D721Med (cell line): ENCODE measurements around the gene SLC5A9.

Source experiments
- DNase-seq: peaks from one replicate; pipeline ENCODE4 v3.0.0; 2011; ENCODE audit warnings: low spot score; ENCODE audit not compliant: insufficient read length
- FAIRE-seq: peaks from 2 replicates; lab custom pipeline; 2011; peaks lifted over from hg19 to GRCh38; lab: Jason Lieb, UNC
- CTCF ChIP-seq: IDR thresholded peaks from 2 replicates; pipeline ENCODE4 v1.5.1; 2012; ENCODE audit warnings: mild to moderate bottlenecking, control low read depth; ENCODE audit not compliant: insufficient read depth; ENCODE audit errors: missing control alignments

SLC5A9 gene

GRCh38 chr1:48222501-48223242 is at the start of gene SLC5A9:
TSS of gene SLC5A9 (plus strand) at chr1:48222716. CDS start at chr1:48222737, 21 bp downstream.
- TF ChIP-seq CTCF: no peak
- FAIRE-seq (no peak), DNase-seq (no peak)

- FAIRE-seq (no peak), DNase-seq (no peak)
- no peak for TF ChIP-seq CTCF
Observed at GRCh38 chr1:48175116-48175515, 47.4 kb upstream of the SLC5A9 start.

GRCh38 chr1:48177257-48177656 is 45.3 kb upstream of the SLC5A9 start:
- no peak for FAIRE-seq
- TF ChIP-seq CTCF: no peak
- no peak for DNase-seq

- TF ChIP-seq CTCF: no peak
- no peak for FAIRE-seq
Observed at GRCh38 chr1:48181669-48182367, 40.7 kb upstream of the SLC5A9 start.

GRCh38 chr1:48182439-48182838 is 40.1 kb upstream of the SLC5A9 start:
- TF ChIP-seq CTCF: no peak
- FAIRE-seq (no peak), DNase-seq (no peak)

More at GRCh38 chr1:48181669-48182367, 40.7 kb upstream of the SLC5A9 start:
- DNase-seq: no peak

GRCh38 chr1:48186306-48186839 is 36.1 kb upstream of the SLC5A9 start:
- DNase-seq (no peak), FAIRE-seq (no peak)
- no peak for TF ChIP-seq CTCF
